Measurements from ENCODE around the gene POU2F2.

Gene POU2F2

GRCh38 chr19:42154471-42155323 is 22.5 kb upstream of the POU2F2 start:
- no peak for DNase-seq (ENCODE audit: low read depth)

- no peak for DNase-seq (ENCODE audit: low read depth)
Observed at GRCh38 chr19:42153672-42154433, 21.6 kb upstream of the POU2F2 start.

GRCh38 chr19:42152910-42153671 is 20.8 kb upstream of the POU2F2 start:
- no peak for DNase-seq (ENCODE audit: low read depth)

GRCh38 chr19:42151782-42152684 is 19.8 kb upstream of the POU2F2 start:
- no peak for DNase-seq (ENCODE audit: low read depth)

- no peak for DNase-seq (ENCODE audit: low read depth)
Observed at GRCh38 chr19:42150911-42151361, 18.7 kb upstream of the POU2F2 start.

GRCh38 chr19:42150364-42150763 is 18.1 kb upstream of the POU2F2 start:
- no peak for DNase-seq (ENCODE audit: low read depth)

GRCh38 chr19:42149447-42150202 is 17.4 kb upstream of the POU2F2 start:
- no peak for DNase-seq (ENCODE audit: low read depth)

GRCh38 chr19:42148266-42148665 is 16.0 kb upstream of the POU2F2 start:
- no peak for DNase-seq (ENCODE audit: low read depth)

GRCh38 chr19:42143341-42144234 is 11.3 kb upstream of the POU2F2 start:
- no peak for DNase-seq (ENCODE audit: low read depth)

- peak; percentile 39 for DNase-seq (ENCODE audit: low read depth)
Observed at GRCh38 chr19:42140125-42140754, 8.0 kb upstream of the POU2F2 start.

GRCh38 chr19:42134535-42135070 is 2.4 kb upstream of the POU2F2 start:
- no peak for DNase-seq (ENCODE audit: low read depth)

GRCh38 chr19:42132851-42133528 is 744 bp upstream of the POU2F2 start:
- DNase-seq (ENCODE audit: low read depth): no peak

- DNase-seq (ENCODE audit: low read depth): no peak
Observed at GRCh38 chr19:42131149-42132029, 857 bp downstream of the POU2F2 start.

GRCh38 chr19:42130254-42130573 is 2.0 kb downstream of the POU2F2 start:
- DNase-seq (ENCODE audit: low read depth): no peak

GRCh38 chr19:42129399-42130253 is 2.6 kb downstream of the POU2F2 start:
- no peak for DNase-seq (ENCODE audit: low read depth)

- no peak for DNase-seq (ENCODE audit: low read depth)
Observed at GRCh38 chr19:42126574-42126973, 5.7 kb downstream of the POU2F2 start.

Measured in GM04504 (cell line).